Cortex of kidney (tissue), 1 donor: Measurements from ENCODE around the gene SHISA9.

Experiments used
- DNase-seq: peaks from one replicate; lab custom pipeline; 2025; lab: John Stamatoyannopoulos, UW

The SHISA9 gene

DNA sequence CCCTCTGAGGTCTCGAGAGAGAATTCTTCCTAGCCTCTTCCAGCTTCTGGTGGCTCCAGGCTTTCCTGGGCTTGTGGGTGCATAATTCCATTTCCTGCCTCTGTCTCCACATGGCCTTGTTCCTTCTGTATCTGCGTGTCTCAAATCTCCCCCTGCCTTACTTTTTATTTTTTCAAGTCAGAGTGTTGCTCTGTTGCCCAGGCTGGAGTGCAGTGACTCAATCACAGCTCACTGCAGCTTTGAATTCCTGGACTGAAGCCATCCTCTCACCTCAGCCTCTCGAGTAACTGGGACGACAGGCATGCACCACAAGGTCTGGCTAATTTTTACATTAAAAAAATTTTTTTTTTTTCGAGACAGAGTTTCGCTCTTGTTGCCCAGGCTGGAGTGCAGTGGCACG is 120.6 kb downstream of the SHISA9 start:
- no peak for DNase-seq

- no peak for DNase-seq
Observed at GRCh38 chr16:13029786-13030185, 128.4 kb downstream of the SHISA9 start.

DNA sequence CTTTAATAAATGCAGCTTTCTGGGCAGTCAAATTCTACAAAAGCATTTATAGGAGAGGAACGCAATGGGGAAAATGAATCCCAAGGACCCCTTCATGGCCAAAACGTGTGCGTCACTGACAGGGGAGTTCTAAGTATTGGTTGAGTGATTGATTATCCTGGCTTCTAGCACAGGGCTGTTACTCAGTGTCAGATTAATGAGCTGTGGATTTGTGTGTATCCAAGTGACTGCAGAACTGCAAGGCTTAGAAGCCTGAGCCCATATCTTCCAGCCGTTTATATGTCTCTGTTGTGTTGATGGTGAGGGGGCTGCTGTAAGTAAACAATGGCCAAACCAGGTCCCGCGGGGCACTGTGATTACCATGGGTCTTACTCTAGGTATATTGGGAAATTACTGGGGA is 129.4 kb downstream of the SHISA9 start:
- DNase-seq = no peak

GRCh38 chr16:13032911-13033310 is 131.5 kb downstream of the SHISA9 start:
- DNase-seq = no peak

DNA sequence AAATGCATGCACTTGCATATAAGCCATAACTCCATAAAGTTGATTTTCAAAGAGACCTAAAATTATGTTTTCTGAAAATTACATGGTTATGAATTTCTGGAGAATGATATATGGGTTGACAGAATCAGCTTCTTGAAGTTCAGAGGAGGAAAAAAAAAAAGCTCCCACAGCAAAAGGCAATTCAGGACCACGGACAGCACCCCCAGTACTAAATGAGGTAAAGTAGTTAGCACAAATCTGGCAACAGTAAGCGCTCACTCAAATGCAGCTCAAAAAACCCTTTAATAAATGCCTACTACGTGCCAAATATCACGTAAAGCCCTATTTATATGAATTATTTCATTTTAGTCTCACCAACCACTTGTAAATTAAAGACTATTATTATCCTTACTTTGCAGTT is 135.2 kb downstream of the SHISA9 start:
- DNase-seq = no peak

- DNase-seq = no peak
Observed at GRCh38 chr16:13038591-13038990, 137.2 kb downstream of the SHISA9 start.

- DNase-seq = no peak
Observed at GRCh38 chr16:13039526-13039925, 138.1 kb downstream of the SHISA9 start.

- no peak for DNase-seq
Observed at GRCh38 chr16:13041180-13041579, 139.8 kb downstream of the SHISA9 start.

- no peak for DNase-seq
Observed at GRCh38 chr16:13041646-13042290, 140.4 kb downstream of the SHISA9 start.

DNA sequence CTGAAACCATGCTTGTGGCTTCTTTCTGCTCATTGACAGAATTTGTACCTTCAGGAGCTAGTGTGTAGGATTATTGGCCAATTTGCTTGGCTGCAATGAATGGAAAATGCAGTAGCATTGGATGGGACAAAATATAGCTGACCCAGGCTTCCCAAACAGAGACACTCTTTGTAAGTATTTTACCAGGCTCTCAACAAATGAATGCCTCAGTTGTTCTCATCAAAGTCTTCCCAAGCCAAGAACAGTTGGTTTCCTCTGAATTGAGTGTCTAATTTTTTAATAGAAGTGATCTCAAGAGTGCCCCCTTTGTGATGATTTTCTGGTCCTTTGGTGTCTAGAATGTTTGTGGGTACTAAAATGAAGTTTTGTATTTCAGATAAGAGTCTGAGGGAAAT is 140.9 kb downstream of the SHISA9 start:
- no peak for DNase-seq

- no peak for DNase-seq
Observed at GRCh38 chr16:13046061-13046821, 144.8 kb downstream of the SHISA9 start.

DNA sequence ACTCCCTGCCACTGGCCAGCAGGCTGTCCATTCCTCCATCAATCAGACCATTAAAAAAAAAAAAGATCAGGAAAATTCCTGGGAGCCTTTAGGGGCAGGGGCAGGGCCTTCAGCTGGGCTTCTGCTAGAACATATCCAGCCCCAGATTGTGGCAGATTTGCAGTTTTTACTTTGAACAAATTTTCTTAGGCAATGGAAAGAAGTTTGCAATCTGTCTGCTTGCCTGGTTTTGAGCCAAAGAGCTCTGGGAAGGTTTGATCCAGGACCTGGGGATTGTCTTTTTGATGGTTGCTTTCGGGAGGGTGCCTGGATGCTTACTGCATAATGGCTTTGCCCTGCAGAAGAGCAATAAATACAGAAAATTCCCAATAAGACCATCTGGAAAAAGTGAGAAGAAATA is 145.9 kb downstream of the SHISA9 start:
- no peak for DNase-seq

GRCh38 chr16:13049688-13050087 is 148.3 kb downstream of the SHISA9 start:
- DNase-seq = no peak

- DNase-seq = no peak
Observed at GRCh38 chr16:13052431-13052830, 151.0 kb downstream of the SHISA9 start.

- no peak for DNase-seq
Observed at GRCh38 chr16:13055480-13055879, 154.1 kb downstream of the SHISA9 start.

DNA sequence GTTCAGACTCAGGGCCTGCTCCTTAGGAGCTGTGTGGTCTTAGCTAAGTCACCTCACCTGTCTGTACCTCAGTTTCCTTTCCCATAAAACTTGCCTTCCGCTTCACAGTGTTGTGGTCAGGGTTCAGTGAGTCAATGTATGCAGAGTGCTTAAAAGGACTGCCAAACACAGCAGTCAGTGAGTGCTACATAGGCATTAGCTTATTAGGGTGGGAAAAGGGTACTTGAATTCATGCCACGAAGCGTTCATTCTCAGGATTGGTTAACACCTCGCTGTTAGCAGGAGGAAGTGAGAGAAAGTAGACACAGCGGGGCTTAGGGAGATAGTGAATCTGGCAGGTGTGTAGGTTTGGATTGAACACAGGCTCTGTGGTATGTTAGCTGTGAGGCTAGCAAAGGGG is 155.2 kb downstream of the SHISA9 start:
- DNase-seq = no peak

DNA sequence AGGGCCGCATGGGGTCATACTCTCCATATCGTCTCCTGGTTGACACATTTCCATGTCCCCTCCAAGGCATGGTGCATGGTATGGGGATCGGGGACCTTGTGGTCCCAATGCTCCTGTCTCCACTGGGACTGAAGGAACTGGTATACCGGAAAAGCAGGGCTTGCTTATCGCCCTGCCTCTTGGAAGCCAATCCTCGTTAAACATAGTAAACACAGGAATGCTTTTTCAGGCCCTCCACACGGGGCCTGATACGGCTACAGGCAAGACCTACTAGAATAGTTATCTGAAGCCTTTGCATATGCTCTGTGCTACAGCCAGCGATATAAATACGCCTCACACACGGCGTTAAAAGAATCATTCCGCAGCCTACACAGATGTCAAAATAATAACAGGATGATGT is 159.5 kb downstream of the SHISA9 start:
- no peak for DNase-seq

GRCh38 chr16:13061691-13062090 is 160.3 kb downstream of the SHISA9 start:
- no peak for DNase-seq

DNA sequence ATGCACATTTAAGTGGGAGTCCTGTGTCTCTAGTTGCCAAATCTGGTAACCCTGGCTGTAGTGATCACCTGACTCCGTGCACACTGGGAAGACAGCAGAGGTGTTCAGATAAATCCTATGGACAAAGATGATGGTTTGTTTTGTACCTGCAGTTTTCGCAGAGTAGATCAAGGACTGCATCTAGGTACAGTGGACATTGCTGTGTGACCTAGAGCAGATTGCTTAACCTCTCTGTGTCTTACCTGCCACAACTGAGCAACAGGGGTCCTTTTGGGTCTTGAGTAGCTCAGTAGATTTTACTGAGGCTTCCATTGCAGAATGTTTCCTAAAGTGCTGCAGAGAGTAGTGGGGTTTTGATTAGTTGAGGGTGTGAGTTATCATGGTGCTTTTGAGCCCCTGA is 160.8 kb downstream of the SHISA9 start:
- no peak for DNase-seq

DNA sequence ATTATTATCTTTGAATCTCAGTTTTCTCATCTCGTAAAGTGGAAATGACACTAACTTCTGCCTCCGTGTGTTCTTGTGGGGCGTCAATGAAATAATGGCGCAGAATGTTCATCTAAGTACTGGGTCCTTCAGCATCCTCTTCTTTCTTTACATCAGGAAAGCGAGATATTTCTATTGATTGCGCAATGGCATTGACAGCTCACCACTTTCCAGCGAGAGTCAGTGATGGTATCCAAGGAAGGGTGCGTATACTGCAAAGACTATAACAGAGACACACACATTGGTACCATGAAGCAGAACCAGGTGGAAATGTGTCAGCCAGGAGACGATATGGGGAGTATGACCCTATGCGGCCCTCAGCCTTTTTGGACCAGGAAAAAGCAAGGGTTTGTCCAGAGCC is 162.1 kb downstream of the SHISA9 start:
- DNase-seq = no peak

- no peak for DNase-seq
Observed at GRCh38 chr16:13064821-13065220, 163.4 kb downstream of the SHISA9 start.

GRCh38 chr16:13067648-13068047 is 166.2 kb downstream of the SHISA9 start:
- DNase-seq = no peak

- DNase-seq = no peak
Observed at GRCh38 chr16:13068912-13069583, 167.7 kb downstream of the SHISA9 start.
